LNCaP clone FGC (cell line): ENCODE results near the gene ZNF793.

Experiments
- DNase-seq: peaks from one replicate; pipeline ENCODE4 v3.0.0-alpha.2; 2011; ENCODE audit warnings: low read depth
- H3K4me3 ChIP-seq: 2 replicates; pipeline ENCODE4 v1.5.1; 2011; ENCODE audit warnings: mild to moderate bottlenecking, low read depth, low read length, control low read depth
- CTCF ChIP-seq: IDR thresholded peaks from 2 replicates; pipeline ENCODE4 v1.5.1; 2012; ENCODE audit warnings: mild to moderate bottlenecking; ENCODE audit not compliant: control insufficient read depth, insufficient read depth; ENCODE audit errors: extremely low read depth

The ZNF793 gene

GRCh38 chr19:37565370-37565669 is 58.6 kb downstream of the ZNF793 start:
- no peak overlapping the region for H3K4me3 ChIP-seq
- no peak for DNase-seq
- TF ChIP-seq CTCF = no peak

GRCh38 chr19:37572203-37572602 is 65.5 kb downstream of the ZNF793 start:
- DNase-seq = no peak

GRCh38 chr19:37583340-37583739 is 76.6 kb downstream of the ZNF793 start:
- no peak for DNase-seq
- H3K4me3 ChIP-seq = no peak overlapping the region

More at GRCh38 chr19:37572203-37572602, 65.5 kb downstream of the ZNF793 start:
- no peak overlapping the region for H3K4me3 ChIP-seq
- TF ChIP-seq CTCF = no peak

More at GRCh38 chr19:37583340-37583739, 76.6 kb downstream of the ZNF793 start:
- no peak for TF ChIP-seq CTCF
